Measurements from ENCODE around the gene TKT. TPM values are rescaled to one million over a fixed set of nuclear protein-coding genes. Genes with fewer than 3 reads are reported as not detected.
A peak's percentile ranks its signal among the peaks of the same experiment; 100 is the strongest.
"Not testable (repeated sequence)": the region's sequence is repeated elsewhere in the genome, so short reads cannot be mapped to it uniquely, and the experiment has no call there.

TKT gene
- total RNA-seq, 1 donor from 2014 or later: 48.1 TPM

DNA sequence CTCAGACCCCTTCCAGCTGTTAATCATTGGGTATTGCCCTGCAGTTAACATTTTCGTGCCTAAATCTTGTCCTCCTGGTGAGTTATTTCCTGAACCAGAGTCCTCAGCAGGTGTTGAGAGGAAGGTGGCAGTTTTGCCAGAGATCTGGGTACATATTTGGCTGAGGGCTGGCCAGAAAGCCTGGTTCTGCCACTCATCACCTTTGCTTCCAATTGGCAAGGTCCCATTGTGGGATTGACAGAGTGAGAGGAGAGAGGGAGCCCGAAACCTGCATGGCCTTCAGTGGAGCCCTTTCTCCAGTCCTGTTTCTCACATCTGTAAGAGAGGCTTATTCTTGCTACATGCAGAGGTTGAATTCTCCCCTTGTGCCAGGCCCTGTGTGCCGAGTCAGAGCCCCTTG lies 8.9 kb upstream of the TKT start:
- intact Hi-C loops (cut with DNase I): no loop called here
- ATAC-seq: peak; percentile 68
- no peak for DNase-seq (ENCODE audit: missing footprints)

DNA sequence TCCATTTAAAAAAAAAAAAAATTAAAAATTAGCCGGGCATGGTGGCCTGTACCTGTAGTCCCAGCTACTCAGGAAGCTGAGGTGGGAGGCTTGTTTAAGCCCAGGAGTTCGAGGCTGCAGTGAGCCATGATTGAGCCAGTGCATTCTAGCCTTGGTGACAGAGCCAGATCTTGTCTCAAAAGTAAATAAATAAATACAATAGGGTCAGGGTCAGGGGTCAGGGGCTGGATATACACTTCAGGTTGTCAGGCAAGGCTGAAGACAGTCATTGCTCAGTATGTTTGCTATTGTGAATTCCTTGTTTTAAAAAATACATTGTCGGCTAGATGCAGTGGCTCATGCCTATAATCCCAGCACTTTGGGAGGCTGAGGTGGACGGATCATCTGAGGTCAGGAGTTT lies 8.1 kb upstream of the TKT start:
- DNase-seq (ENCODE audit: missing footprints): no peak
- intact Hi-C loops (cut with DNase I): no loop called here
- ATAC-seq: no peak

DNA sequence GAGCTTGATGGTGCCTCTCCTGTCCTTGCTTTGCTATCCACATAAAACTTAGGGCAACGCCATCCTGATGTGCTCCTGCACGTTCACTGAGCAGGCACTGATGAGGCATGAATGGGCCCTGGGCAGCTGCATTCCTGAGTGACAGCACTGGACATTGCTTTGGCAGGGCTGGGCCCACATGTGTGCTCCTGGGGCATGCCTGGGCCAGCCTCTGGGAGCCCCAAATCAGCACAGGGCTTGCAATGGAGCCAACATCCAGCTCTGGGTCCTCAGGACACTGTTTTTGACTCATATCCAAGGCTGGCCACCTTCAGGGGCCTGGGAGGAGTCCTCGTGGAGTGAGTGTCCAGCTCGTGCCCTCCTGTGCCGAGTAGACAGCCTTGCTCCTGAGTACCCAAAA lies 5.9 kb upstream of the TKT start:
- intact Hi-C loops (cut with DNase I): no loop called here
- DNase-seq (ENCODE audit: missing footprints): no peak
- no peak for ATAC-seq

DNA sequence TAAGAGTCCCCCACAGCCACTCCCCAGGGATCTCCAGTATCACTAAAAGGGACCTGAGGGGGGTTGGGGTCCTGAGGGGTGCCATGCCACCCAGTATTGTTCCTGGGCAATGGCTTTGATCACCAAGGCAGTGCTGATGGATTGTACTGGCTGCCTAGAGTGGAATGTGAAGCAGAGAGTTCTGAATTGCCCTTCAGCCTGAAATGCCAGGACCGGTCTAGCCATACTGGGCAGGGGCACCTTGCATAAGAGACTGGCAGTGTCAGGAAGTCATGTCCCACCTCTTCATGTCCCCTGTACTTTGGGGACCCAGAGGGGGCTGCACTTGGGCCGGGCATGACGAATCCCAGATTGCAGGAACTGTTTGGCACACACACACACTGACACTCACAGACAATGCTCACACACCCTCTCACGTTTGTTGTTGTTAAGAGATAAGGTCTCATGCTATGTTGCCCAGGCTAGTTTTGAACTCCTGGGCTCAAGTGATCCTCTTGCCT lies 4.5 kb upstream of the TKT start:
- ATAC-seq (peak; percentile 53), DNase-seq (ENCODE audit: missing footprints) (no peak)
- intact Hi-C loops (cut with DNase I): no loop called here

DNA sequence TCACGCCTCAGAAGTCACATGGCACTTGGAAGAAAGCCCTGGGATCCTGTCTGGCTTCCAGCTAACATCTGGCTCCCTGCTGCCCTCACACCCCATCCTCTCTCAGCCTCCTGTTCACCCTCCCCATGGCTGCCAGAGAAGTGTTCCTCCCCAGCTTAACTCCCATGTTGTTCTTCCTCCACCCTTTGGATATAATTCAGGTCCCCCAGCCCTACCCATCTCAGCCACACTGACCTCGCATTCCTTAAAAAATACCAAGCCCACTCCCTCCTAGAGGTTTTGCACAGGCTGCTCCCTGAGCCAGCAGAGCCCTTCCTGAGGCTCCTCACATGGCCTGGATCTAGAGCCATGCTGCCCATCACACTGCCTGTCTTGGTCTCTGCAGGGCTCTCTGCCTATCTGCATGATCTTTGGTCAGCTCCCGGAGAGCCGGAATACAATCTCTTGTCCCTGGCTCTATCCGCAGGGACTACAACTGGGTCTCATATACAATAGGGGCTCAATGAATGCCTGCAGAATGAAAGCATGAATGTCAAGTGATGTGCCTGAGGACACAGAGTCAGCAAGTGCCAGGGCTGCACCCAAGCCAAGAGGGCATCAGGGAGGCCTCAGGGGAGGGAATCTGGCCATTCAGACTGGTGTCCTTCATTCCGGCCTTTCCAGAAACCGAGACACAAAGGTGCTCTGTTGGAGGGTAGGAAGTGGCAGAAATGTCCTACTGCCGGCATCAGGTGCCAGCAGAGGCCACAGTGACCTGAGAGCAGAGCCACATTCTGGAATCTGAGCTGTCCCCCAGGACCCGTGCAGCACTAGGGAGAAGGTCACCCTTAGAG lies 3.8 kb upstream of the TKT start:
- DNase-seq (ENCODE audit: missing footprints) (no peak), ATAC-seq (peak; percentile 14)
- intact Hi-C loops (cut with DNase I): no loop called here

DNA sequence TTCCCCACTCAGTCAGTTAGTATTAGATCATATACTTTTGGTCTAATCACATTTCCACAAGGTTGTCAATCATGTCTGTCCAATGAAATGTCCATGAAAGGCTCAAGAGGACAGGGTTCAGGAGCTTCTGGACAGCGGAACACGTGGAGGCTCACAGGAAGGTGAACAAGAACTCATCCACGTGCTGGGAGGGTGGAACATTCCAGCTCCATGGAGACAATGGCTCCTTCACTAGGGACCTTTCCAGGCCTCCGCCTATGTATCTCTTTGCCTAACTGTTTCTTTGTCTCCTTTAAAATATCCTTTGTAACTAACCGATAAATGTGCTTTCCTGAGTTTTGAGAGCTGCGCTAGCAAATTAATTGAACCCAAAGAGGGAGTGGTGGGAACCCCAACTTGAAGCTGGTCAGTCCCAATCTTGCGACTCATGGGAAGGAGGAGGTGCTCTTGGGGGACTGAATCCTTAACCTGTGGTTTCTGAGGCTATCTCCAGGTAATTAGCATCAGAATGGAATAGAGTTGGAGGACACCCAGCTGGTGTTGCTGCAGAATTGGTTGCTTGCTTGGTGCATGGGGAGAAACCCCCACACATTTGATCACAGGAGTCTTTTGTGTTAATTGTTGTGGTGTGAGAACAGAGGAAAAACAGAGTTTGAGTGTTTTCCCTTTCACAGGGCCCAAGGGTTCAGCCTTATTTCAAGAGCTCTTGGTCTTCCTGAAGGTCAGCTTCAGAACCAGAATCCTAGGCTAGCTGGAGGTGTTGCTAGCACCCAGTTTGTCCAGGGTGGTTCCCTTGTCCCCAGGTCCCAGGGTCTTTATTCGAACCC lies 3.0 kb upstream of the TKT start:
- ATAC-seq (no peak), DNase-seq (ENCODE audit: missing footprints) (no peak)
- intact Hi-C loops (cut with DNase I): no loop called here

DNA sequence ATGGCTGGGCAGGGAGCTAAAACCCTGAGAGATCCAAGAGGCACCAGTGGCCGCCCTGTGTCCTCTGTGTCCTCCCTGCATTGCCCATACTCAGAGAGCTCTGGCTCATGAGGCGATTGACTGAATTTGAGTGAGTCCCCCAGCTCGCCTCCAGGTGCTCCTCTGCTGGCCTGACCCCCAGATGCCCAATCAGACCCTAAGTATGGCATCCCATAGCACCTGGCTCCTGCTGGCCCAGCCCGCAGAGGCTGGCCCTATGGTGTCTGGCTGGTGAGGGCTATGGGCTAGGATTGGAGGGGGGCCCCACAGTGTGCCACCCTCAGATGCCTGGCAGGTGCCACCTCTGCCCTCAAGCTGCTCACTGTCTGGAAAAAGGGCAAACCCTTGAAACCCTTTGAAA lies 1.6 kb upstream of the TKT start:
- ATAC-seq (no peak), DNase-seq (ENCODE audit: missing footprints) (no peak)
- intact Hi-C loops (cut with DNase I): no loop called here

DNA sequence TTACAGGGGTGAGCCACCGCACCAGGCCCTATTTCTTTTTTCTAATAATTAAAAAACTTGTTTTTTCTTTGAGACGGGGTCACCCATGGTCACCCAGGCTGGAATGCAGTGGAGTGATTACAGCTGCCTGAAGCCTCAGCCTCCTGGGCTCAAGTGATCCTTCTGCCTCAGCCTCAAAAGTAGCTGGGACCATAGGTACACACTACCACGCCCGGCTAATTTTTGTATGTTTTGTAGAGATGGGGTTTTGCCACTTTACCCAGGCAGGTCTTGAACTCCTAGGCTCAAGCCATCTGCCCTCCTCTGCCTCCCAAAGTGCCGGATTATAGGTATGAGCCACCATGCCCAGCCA lies 858 bp upstream of the TKT start:
- no peak for DNase-seq (ENCODE audit: missing footprints)
- ATAC-seq: no peak
- intact Hi-C loops (cut with DNase I): no loop called here

DNA sequence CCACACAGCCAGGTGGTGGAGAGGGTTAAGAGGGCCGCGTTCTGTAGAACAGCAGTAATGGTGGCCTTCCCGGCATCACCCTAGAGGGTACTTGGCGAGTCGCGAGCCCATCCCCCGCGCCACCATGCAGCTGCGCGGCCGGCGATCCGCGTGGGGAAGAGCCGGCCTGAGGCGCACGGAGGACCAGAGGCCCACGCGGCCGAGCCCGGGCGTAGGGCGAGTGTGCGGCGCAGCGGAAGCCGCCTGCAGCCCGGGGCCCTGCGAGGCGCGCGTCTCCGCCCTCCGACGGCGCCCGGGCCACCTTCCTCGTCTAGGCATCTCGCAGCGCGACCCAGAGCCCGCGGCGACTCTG lies 423 bp downstream of the TKT start:
- ATAC-seq (peak; percentile 14), DNase-seq (ENCODE audit: missing footprints) (peak; percentile 77)
- intact Hi-C loops (cut with DNase I): no loop called here

DNA sequence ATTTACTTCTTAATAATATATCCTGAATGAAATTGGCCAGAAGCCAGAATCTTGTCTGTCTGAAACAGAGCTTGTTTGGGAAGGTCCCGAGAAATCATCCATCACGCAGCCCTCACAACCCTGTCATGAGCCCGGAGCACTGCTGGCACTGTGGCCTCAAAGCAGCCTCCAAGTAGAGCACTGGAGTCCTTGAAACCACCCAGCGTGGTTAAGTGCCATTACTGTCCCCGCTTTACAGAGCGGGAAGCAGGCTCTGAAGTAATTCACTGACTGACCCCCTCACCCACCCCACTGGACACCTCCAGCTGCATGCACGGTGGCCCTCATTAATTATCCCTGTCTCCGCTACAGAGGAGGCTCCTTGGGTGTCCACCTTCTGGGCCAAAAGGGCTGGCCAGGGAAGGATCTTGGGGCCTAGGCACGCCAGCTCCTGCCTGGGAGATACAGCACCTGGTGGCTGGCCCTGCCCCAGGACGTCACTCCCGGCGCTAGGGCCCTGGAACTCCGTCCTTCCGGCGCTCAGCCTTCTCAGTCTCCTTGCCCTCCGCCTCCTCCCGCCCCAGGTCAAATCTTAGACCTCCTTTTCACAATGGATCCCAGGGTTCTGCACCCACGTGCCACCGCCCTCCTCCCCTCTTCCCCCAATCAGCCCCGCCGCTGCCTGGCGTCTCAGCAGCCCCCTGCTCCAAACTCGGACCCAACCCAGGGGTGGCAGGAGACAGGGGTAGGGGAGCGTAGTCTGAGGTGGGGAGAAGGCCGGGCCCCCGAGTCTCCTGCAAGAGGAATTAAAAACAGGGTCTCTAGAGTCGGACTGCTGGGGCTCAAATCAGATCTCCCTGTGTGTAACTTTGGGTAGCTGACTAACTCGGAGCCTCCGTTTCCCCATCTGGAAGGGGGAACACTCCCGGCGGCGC lies 1.1 kb downstream of the TKT start:
- intact Hi-C loops (cut with DNase I): loop anchor here (5.0 kb wide), 1 partner anchor 122 kb away; the partner anchor contains the start of gene RFT1
- peak; percentile 76 for DNase-seq (ENCODE audit: missing footprints)
- ATAC-seq: peak; percentile 44

DNA sequence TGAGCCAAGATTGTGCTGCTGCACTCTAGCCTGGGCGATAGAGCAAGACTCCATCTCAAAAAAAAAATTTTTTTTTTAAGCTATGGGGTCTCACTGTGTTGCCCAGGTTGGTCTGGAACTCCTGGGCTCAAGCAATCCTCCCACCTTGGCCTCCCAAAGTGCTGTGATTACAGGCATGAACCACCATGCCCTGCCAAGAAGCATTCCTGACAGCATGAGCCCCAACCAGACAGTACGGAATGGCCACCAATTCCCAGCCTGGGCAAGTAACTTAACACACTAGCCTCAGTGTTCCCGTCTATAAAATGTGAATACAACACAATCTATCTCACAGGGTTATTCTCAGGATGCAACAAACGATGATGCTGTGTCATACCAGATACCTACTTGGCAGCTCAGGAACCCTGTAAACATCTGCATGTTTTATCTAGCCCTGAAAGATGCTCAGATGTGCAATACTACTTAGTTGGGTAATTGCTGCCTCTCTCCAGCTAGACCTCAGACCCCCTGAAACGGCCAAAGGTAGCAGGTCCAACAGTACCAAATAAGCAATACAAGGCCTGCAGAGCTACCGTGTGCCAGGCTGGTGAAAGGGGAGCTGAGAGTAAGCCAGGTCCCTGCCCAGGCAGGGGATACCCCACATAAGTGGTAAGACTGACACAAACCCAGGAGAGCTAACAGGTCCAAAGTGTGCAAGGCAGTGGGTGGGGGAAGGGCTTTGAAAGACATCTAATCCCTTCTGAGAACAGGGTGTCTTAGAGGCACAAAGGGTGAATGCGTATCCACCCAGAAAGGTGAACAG lies 1.9 kb downstream of the TKT start:
- no peak for ATAC-seq
- no peak for DNase-seq (ENCODE audit: missing footprints)
- intact Hi-C loops (cut with DNase I): loop anchor here (5.0 kb wide), 1 partner anchor 122 kb away; the partner anchor contains the start of gene RFT1

DNA sequence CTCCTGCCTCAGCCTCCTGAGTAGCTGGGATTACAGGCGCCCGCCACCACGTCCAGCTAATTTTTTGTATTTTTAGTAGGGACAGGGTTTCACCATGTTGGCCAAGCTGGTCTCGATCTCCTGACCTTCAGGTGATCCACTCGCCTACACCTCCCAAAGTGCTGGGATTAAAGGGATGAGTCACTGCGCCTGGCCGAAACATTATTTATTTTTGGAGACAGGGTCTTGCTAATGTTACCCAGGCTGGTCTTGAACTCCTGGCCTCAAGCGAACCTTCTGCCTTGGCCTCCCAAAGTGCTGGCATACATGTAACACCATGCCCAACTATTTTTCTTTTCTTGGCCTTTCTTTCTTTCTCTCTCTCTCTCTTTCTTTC lies 2.9 kb downstream of the TKT start:
- intact Hi-C loops (cut with DNase I): loop anchor here (5.0 kb wide), 1 partner anchor 121 kb away; the partner anchor contains the start of gene RFT1
- not testable (repeated sequence) for DNase-seq (ENCODE audit: missing footprints); ATAC-seq

DNA sequence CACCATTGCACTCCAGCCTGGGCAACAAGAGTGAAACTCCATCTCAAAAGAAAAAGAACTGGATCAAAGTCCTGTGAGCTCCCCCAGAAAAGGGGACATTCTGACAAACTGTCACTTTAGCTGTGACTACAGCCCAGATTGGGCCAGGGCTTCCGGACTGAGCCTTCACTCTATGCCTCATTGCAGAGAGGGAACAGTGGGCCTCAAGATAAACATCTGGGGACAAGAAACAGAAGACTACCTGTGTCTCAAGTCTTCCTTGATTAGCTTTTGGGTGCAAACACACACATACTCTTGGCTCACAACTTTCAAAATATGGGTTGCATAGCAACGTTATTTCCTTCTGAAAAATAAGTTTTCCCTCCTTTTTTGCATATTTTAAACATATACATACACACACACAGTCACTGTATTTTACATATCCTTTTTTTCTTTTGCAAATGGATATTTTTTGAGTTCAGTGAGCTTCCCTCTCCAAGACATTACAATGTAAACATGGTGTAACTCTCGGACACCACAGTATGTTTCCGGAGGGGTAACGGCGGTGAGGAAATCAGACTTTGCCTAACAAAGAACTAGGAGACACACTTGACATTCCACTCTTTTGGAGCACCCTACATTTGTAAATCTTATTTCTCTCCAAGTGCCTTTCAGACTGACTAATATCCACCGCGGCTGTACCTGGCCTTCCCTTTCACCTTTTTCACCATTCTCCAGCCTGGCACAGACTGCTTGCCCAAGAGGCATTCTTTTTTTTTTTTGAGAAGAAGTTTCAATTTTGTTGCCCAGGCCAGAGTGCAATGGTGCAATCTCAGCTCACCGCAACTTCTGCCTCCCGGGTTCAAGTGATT lies 3.5 kb downstream of the TKT start:
- ATAC-seq (no peak), DNase-seq (ENCODE audit: missing footprints) (no peak)
- intact Hi-C loops (cut with DNase I): loop anchor here (5.0 kb wide), 1 partner anchor 120 kb away; the partner anchor contains the start of gene RFT1

DNA sequence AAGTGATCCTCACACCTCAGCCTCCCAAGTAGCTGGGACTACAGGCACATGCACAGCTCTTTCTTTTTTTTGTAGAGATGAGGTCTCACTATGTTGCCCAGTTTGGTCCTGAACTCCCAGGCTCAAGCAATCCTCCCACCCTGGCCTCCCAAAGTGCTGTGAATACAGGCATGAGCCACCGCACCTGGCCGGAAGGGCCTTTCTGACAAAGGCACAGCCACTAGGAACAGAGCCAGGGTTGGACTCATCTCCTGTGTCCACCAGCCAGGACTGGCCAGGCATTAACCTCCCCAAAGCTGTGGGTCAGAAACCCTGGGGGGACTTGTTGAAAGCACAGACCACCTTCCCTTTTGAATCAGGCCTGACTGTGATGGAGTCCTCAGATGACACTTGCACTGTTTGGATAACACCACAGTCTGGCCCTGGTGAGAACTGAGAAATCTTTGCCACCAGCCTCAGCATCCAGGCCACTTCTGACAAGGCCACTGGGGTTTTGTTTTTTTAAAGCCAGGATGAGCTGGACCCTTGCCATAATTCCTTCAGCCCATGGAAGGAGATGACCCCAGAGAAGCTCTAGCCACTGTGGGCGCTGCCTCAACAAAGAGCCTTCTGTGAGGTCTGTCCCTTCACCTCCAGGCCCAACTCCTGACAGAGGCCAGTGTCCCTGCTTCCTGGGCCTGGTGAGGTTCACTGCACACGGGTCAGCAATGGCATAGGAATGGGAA lies 4.8 kb downstream of the TKT start:
- ATAC-seq (no peak), DNase-seq (ENCODE audit: missing footprints) (no peak)
- intact Hi-C loops (cut with DNase I): loop anchor here (5.0 kb wide), 1 partner anchor 119 kb away; the partner anchor contains the start of gene RFT1

DNA sequence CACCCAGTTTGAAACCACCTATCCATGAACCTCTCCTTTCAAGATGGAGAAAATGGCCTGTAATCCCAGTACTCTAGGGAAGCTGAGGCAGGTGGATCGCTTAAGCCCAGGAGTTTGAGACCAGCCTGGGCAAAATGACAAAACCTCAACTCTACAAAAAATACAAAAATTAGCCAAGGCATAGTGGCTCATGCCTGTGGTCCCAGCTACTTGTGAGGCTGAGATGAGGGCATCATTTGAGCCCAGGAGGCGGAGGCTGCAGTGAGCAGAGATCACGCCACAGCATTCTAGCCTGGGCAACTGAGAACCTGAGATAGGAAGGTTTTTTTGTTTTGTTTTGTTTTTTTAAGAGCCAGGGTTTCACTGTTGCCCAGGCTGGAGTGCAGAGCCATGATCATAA lies 5.4 kb downstream of the TKT start:
- no peak for DNase-seq (ENCODE audit: missing footprints)
- ATAC-seq: no peak
- intact Hi-C loops (cut with DNase I): loop anchor here (5.0 kb wide), 1 partner anchor 118 kb away; the partner anchor contains the start of gene RFT1

DNA sequence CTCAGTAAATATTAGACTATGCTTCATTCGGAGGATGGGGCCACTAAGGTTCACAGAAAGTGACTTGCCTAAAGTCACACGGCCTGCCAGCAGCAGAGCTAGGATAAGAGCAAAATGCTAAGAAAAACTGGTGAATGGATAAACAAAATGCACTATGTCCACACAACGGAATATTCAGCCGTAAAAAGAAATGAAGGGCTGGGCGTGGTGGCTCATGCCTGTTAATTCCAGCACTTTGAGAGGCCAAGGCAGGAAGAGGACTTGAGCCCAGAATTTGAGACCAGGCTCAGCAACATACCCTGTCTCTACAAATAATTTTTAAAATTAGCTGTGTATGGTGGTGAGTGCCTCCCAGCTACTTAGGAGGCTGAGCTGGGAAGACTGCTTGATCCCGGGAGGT lies 7.7 kb downstream of the TKT start:
- intact Hi-C loops (cut with DNase I): no loop called here
- no peak for ATAC-seq

DNA sequence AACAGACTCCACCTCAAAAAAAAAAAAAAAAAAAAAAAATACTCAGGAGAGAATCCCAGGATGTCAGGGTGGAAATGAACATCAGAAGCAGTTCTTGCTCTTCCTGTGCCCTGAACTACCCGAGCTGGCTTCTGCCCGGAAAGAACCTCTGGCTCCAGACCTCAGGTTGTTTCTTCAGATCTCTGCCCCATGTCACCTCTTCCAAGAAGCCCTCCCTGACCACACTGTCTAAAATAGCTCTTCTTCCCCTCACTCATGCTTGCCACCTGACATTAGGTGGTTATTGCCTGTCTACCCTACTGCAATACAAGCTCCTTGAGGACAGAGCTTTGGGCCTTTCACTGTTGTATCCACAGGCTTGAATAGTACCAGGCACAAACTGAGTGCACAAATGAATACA lies 8.2 kb downstream of the TKT start:
- DNase-seq (ENCODE audit: missing footprints): no peak
- no peak for ATAC-seq
- intact Hi-C loops (cut with DNase I): no loop called here

More for the DNA sequence above, 7.7 kb downstream of the TKT start:
- no peak for DNase-seq (ENCODE audit: missing footprints)

All from Right ventricle myocardium inferior (tissue), 1 donor.